HS-27A (cell line): ENCODE results near the gene PLEKHG4B.
A peak's percentile ranks its signal among the peaks of the same experiment; 100 is the strongest.
"Not testable (repeated sequence)": the region's sequence is repeated elsewhere in the genome, so short reads cannot be mapped to it uniquely, and the experiment has no call there.

Experiments
- DNase-seq: peaks from one replicate; pipeline ENCODE4 v3.0.0-alpha.2; 2012; ENCODE audit warnings: low read depth, missing footprints

PLEKHG4B gene

DNA sequence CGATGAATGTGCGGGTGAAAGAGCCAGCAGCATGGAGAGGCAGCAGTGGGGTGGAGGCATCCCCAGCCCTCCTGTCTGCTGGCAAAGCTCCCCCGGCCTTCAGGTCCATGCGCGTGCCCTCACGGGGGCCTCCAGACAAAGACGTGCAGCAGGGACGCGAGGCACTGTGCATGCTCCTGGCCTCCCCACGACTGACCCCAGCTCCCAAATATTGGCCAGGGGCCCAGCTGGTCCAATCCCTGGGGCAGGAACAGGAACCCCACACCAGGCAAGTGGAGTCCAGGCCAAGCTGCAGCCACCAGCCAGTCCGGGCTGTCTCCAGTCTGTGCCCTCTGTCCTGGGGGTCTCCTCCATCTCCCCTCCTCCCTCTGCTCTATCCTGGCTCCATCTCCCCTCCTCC, 65.8 kb downstream of the PLEKHG4B start:
- DNase-seq, result no peak

DNA sequence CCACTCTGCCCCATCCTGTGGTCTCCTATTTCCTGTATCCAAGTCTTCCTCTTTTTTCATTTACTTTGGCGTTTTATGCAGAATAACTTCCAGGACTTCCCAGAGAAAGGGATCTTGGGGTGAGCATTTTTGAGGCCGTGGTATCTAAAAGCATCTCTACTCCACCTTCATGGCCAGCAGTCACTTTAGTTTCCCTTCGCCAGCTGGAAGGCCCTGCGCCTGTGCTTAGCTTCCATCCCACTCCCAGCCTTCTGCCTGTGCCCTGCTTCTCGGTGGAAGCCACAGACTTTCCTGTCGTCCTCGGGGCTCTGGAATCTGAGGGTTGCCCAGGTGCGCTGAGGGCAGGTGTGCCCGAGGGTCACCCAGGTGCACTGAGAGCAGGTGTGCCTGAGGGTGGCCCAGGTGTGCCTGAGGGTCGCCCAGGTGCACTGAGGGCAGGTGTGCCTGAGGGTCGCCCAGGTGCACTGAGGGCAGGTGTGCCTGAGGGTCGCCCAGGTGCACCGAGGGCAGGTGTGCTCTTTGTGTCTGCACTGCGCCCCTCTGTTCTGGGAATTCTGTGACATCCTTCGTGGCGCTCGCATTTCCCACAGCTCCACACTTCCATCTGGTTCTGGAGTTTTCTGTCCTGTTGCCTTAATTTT, 67.0 kb downstream of the PLEKHG4B start:
- no peak for DNase-seq

DNA sequence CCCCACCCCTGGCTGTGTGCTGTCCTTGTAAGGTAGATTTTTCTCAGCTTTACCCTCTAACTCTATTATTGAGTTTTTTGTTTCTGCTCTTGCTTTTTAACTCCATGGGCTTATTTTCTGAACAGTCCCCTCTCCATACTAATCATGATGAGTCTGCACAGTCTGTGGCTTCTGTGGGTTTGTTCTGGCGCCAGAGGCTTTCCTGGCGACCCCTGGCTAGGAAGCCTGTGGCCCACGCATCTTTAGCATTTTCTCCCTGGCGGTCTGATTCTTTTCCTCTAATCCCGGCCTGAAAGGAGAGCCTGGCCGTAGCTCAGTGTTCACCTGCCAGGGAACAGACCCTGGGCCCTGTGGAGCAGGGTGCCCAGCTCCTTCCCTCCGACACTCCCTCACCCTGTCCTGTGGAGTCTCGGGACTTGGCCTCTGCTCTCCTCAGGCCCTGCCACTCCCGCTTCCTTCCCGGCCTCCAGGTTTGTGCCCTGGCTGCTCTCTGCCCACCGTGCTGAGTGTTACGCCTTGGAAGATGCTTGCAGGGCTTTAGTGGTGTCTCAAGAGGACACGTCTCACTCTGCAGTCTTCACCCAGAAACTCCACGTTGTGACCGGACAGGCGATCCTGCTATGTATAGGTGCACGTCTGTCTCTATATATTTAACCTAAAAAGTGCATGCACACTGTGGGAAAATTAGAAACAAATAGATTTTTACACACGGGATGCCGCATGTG, 67.6 kb downstream of the PLEKHG4B start:
- DNase-seq, result no peak

DNA sequence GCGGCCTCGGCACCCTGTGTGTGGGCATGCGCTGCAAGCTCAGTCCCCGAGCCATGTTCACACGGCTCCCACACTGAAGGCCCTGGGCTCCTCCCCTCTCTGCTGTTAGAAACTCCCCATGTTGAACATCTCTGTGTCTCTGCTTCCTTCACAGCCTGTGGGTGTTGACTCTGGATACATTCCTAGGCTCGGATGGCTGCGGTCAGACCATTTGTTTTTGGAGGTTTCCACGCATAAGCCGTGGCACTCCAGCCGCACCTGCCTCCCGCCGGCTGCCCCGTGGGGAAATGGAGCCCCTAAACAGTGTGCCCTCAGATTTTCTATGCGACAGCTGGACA, 68.2 kb downstream of the PLEKHG4B start:
- DNase-seq, result no peak

DNA sequence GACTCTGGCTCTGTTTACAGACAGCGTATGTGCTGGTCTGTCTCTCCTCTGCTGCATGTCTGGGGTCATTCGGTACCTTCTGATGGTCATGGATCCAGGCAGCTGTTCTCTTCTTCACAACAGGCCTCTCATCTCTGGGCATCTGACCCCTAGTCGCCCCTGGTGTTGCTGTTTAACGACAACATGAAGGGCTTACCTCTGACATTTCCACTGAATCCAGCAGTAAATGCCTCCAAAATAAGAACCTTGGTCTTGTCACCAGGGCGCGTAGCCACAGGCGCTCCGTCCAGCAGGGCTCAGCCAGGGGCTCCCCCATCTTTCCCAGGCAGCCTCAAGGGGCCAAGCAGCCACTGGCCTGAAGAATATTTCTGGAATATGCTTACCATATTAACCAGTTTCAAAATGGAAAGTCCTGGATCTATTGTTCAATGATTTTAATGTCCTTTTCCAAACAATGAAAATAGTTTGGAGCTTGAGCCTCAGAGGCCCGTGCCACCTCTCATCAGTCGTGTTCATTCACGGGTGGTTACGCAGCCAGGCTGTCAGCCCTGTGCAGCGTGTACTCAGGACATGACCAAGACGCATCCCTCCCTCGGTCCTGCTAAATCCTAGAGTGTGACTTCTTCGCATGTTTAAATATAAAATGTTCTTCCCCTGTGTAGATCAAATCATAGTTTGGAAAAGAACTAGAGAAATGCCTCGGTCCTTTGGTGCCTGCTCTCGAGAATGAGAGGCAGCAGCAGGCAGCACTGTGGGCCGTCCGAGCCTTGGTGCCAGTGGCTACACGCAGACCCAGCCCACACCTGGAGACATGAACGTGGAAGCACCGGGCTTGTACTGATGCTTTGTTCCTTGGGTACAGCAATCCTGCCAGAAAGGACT, 69.2 kb downstream of the PLEKHG4B start:
- DNase-seq, result no peak

DNA sequence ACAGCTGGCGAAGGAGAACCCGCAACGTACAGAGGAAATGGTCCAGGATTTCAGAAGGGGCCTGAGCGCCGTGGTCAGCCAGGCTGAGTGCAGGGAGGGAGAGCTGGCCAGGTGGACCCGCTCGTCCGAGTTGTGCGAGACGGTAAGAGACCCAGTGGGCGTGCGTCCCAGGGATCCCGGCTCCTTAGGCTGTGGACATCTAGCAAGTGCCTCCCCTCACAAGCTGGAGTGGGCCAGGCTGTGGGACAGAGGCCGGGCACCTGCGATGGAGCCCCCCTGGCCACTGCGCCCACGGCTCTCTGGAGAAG, 69.8 kb downstream of the PLEKHG4B start:
- no peak for DNase-seq

DNA sequence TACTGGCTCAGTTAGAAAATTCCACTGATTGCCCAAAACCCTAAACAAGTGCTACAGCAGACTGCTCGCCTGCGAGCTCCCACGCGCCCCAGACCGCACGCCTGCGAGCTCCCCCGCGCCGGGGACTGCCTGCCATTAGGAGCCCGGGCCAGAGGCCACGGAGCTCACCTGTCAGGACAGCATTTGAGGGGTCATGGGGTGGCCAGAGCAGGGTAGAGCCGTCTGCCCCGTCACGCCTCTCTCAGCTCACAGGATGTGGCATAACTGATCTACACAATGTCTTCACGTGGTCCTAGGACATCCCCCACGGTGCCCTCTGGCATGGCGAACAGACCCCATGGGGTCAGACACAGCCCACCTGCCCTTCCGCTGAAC, 70.2 kb downstream of the PLEKHG4B start:
- DNase-seq, result no peak

DNA sequence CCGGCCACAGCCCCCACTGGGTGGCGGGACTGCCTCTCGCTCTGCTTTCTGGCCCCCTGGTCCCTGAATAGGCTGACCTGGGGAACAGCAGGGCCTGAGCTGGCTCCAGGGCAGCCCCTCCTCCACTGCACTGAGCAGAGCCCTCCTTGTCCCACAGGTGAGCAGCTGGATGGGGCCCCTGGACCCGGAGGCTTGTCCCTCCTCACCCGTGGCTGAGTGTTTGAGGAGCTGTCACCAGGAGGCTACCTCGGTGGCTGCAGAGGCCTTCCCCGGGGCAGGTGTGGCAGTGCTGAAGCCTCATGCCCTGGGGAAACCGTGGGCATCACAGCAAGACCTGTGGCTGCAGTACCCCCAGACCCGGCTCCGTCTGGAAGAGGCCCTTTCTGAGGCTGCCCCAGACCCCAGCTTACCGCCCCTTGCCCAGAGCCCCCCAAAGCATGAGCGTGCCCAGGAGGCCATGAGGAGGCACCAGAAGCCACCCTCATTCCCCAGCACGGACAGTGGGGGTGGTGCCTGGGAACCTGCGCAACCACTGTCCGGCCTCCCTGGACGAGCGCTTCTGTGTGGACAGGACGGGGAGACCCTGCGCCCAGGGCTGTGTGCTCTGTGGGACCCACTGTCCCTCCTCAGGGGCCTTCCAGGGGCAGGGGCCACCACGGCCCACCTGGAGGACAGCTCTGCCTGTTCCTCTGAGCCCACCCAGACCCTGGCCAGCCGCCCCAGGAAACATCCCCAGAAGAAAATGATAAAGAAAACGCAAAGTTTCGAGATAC, 70.8 kb downstream of the PLEKHG4B start:
- no peak for DNase-seq

DNA sequence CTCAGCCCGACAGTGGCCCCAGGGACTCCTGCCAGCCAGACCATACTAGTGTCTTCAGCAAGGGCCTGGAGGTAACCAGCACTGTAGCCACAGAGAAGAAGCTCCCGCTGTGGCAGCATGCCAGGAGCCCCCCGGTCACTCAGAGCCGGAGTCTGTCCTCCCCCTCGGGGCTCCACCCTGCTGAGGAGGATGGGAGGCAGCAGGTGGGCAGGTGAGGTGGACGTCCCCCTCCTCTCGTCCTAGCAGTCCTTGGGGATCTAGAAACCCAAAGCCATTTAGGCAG, 71.3 kb downstream of the PLEKHG4B start:
- DNase-seq, result no peak

DNA sequence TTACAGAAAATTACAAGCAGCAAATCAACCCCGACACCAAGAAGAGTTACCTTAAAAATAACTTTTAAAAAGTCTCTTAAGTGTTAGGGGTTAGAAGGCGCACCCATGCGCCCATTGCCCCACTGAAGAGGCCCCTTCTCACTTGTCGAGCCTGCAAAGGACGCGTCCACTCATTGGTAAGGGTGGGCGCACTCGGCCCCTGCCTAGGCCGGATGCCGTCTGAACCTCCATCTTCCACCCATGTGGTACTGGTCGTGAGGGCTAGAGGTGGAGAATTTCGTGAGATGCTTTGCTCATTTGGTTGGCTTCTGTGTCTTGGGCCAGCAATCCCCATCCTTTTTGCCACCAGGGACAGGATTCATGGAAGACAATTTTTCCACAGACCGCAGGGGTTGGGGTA, 71.9 kb downstream of the PLEKHG4B start:
- DNase-seq, result no peak

DNA sequence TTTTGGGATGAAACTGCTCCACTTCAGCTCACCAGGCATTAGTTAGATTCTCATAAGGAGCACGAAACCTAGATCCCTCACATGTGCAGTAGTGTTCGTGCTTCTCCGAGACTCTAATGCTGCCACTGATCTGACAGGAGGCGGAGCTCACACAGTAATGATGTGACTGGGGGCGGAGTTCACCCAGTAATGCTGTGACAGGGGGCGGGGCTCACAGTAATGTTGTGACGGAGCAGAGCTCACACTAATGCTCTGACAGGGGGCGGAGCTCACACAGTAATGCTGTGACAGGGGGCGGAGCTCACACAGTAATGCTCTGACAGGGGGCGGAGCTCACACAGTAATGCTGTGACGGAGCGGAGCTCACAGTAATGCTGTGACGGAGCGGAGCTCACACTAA, 72.3 kb downstream of the PLEKHG4B start:
- DNase-seq, result no peak

DNA sequence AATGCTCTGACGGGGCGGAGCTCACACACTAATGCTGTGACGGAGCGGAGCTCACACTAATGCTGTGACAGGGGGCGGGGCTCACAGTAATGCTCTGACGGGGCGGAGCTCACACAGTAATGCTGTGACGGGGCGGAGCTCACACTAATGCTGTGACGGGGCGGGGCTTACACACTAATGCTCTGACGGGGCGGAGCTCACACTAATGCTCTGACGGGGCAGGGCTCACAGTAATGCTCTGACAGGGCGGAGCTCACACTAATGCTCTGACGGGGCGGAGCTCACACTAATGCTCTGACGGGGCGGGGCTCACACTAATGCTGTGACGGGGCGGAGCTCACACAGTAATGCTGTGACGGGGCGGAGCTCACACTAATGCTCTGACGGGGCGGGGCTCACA, 72.8 kb downstream of the PLEKHG4B start:
- not testable (repeated sequence) for DNase-seq

DNA sequence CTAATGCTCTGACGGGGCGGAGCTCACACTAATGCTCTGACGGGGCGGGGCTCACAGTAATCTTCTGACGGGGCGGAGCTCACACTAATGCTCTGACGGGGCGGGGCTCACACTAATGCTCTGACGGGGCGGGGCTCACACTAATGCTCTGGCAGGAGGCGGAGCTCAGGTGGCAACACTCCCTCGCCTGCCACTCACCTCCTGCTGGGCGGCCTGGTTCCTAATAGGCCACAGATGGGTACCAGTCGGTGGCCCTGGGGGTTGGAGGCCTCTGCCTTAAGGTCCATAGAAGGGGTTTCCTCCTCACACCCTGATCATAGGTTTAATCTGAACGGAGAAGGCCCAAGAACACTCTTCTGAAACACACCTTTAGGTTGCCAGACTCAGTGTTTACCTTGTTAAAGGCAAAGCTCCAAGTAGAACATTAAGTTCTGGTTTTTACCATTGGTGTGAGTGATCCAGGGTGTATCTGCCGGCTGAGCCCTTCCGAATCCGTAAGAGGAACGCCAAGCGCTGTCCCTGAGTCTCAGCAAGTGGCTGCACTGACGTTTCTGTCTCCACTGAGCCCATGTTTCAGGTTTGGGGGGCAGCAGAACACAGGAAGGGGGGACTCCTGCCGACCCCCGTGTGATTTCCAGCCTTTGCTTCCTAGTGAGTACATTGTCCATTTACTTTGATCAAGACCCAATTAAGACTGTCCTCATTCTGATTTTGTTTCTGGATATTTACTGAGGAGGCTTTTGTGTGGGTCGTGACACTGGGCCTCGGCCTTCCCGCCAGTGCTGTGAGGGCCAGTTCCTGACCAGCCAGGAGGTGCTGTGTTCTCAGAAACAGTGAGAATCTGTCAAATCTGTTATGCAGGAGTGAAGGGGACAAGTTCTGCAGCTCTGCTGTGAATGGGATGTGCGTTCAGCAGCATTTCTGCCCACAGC, 74.7 kb downstream of the PLEKHG4B start:
- DNase-seq, result no peak

DNA sequence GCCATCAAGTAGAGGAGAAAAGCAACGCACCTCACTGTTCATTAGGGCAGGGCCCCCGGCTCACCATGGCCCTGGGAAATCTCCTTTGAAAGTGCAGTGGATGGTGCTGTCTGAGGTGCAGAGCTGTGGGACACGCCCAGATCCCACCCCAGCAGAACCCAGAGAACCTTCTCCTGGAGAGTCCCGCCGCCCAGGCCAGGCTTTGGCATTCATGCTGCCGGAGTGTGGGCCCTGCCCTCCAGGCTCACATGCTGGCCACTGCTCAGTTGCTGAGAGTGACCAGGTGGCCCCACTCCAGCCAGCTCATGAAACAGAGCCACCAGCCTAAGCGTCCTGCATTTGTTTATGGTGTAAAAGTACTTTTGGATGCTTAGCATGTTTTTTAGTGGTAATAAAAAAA, 75.5 kb downstream of the PLEKHG4B start:
- no peak for DNase-seq

DNA sequence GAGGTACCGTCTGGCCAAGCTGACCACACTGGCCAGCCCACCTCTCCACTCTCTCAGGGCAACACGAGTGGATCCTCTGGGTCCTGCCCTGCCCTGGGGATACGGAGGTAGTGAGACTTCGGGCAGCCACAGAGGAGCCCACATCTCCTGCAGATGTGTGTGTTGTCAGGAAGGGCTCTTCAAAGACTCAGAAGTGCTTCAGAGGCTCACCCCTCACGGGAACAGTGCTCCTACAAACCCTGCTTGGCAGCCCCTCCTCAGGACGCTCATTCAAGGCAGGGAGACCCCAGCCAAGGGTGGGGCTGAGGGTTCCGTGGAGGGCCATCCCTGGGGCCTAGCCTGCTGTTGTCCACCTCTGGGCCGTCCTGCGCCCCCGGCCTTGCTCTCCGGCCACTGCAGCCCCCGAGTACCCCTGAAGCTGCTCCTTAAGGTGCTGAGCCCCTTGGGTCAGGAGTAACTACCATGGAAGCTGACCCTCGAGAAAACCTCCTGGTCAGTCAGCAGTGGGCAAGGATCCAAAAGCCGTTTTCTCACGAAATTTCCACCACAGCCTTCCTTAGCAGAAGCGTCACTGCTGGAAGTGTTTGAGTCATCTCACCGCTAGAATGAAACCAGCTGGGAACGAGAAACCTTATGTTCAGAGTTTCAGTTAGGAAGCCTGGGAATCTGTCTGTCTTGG, 76.2 kb downstream of the PLEKHG4B start:
- peak; percentile 77 for DNase-seq

DNA sequence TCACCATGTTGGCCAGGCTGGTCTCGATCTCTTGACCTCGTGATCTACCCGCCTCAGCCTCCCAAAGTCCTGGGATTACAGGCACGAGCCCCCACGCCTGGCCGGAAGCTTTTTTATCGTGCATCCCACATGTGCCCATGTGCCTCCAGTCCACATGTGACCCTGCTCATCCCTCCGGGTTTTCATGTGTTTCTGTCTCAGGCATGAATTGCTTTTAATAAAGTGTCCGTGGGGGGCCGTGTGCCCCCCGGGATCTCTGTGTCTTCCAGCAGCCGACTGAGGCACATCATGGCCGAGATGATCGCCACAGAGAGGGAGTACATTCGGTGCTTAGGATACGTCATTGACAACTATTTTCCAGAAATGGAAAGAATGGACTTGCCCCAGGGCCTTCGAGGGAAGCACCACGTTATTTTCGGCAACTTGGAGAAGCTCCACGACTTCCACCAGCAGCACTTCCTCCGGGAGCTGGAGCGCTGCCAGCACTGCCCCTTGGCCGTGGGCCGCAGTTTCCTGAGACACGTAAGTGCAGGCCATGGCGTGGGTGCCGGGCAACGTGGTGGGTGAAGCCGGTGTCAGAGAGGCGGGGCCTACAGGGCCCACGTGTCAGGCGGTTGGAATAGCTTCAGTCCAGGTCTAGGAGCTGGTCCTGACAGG, 77.2 kb downstream of the PLEKHG4B start:
- no peak for DNase-seq

DNA sequence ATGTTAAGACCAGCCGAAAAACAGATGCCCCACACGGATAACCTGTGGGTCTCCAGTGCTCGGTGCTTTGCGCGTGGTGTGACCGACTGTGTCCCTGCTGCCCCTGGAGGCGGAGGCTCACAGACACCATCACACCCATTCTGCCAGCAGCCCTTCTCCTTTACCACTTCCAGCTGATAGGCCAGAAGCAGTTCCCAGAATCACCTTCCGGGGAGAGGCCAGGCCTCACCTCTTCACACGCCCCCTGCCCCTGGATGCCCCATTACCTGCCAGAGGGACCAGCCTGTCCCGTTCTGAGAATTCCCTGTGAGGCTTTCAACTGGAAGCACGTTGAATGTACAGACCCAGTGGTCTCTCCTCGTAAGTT, 77.7 kb downstream of the PLEKHG4B start:
- no peak for DNase-seq

DNA sequence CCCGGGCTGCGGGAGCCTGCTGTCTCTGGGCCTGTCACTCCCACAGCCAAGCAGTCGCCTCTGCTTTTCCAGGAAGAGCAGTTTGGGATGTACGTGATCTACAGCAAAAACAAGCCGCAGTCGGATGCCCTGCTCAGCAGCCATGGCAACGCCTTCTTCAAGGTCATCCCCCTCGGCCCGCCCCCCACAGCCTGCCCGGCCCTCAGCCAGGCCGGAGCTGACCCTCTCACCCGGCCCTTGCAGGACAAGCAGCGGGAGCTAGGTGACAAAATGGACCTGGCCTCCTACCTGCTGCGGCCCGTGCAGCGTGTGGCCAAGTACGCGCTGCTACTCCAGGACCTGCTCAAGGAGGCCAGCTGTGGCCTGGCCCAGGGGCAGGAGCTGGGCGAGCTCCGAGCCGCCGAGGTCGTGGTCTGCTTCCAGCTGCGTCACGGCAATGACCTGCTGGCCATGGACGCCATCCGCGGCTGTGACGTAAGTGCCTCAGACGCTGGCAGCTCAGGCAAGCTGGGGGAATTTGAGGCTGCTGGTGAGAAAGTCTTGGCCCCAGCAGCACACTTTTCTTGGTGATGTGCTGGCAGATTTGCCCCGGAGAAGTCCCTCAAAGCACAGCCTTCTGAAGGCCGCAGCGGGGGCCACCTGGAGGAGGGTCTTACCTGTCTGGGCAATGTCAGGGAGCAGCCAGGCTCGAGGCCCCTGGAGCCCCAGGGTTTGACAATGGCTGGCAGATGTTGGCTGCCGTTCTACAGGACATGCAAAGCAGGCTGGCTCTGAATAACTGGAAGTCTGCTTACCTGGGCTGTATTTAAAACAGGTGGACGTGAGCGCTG, 79.2 kb downstream of the PLEKHG4B start:
- DNase-seq, result no peak

DNA sequence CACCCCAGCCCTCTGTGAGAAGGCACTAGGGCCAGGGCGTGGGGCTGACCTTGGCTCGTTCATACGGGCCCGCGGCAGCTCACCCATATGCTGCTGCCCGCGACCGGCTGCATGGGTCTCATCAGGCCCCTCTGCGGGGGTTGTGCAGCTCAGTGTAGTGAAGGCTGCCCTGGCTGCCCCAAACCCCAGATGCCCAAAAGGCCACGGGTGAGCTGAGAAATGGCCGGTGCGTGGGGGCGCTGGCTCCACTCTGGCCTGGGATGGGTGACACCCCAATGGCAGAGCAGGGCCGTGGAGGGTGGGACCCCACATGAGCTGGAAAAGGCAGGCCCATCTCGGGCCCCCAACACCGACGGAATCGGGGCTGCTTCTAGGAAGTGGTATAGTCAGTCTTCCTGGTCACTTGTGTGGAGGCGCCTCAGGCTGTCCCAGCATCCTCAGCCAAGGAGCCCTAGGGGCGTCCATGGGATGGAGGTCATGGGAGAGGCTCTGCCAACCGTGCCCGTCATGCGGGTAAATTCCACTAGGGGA, 79.9 kb downstream of the PLEKHG4B start:
- no peak for DNase-seq

DNA sequence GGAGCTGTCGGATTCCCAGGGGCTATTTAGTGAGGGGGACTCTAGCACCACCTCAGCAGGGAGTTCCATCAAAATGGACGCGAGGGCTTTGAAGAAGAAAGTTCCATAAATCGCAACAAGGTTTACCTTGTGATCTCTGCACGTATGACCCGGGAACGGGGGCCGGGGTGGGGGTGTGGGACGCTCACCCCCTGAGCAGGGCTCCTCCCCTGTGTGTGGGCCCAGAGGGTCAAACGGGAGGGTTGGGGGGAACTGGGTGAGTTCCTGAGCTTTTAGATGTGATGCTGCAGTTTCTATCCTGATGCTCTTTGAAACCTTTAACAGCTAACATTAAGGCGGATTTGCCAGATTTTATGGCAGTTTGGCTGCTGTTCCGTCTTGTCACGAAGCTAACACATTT, 80.5 kb downstream of the PLEKHG4B start:
- DNase-seq, result no peak
